ENCODE data around the gene PREX1. TPM values are rescaled to one million over a fixed set of nuclear protein-coding genes. Genes with fewer than 3 reads are reported as not detected.
A peak's percentile ranks its signal among the peaks of the same experiment; 100 is the strongest.

PREX1 gene
- total RNA-seq, 1 donor from 2014 or later, result 2.9 TPM

GRCh38 chr20:48705240-48706115, 122.3 kb downstream of the PREX1 start:
- Mint-ChIP-seq H3K27ac (peak overlapping the region; percentile 17), H3K4me3 (ENCODE audit: low read depth) (no peak overlapping the region), H3K27me3 (no peaks in the 10 kb centered on the region), H3K9me3 (ENCODE audit: low read depth) (no peaks in the 10 kb centered on the region), H3K4me1 (ENCODE audit: low read depth) (peaks cover 9% of the 10 kb centered on the region), H3K36me3 (ENCODE audit: insufficient read depth) (no peaks in the 10 kb centered on the region)
- TF ChIP-seq, protein P1, sequence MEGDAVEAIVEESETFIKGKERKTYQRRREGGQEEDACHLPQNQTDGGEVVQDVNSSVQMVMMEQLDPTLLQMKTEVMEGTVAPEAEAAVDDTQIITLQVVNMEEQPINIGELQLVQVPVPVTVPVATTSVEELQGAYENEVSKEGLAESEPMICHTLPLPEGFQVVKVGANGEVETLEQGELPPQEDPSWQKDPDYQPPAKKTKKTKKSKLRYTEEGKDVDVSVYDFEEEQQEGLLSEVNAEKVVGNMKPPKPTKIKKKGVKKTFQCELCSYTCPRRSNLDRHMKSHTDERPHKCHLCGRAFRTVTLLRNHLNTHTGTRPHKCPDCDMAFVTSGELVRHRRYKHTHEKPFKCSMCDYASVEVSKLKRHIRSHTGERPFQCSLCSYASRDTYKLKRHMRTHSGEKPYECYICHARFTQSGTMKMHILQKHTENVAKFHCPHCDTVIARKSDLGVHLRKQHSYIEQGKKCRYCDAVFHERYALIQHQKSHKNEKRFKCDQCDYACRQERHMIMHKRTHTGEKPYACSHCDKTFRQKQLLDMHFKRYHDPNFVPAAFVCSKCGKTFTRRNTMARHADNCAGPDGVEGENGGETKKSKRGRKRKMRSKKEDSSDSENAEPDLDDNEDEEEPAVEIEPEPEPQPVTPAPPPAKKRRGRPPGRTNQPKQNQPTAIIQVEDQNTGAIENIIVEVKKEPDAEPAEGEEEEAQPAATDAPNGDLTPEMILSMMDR (IDR thresholded peaks at IDR 0.05; ENCODE audit: unreplicated experiment), result no peak
- no peak for DNase-seq (ENCODE audit: low spot score, unreplicated experiment)

DNA sequence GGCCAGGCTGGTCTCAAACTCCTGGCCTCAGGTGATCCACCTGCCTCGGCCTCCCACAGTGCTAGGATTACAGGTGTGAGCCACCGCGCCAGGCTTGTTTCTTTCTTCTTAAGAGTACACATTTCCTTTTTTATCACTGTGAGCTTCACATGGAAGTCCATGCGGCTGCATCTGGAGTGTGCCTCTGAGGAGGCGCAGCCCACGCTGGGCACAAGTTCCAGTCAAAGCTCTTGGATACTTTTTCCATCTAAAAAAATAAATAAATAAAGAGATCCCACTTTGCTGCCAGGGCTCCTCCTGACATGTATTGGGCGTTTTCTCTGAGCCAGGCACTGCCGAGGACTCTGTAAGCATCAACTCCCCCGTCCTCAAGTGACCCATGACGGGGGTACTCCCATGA, 123.0 kb downstream of the PREX1 start:
- Mint-ChIP-seq H3K9me3 (ENCODE audit: low read depth) (no peaks in the 10 kb centered on the region), H3K4me3 (ENCODE audit: low read depth) (no peak overlapping the region), H3K27ac (no peak overlapping the region), H3K4me1 (ENCODE audit: low read depth) (peaks cover 9% of the 10 kb centered on the region), H3K27me3 (no peaks in the 10 kb centered on the region), H3K36me3 (ENCODE audit: insufficient read depth) (no peaks in the 10 kb centered on the region)
- no peak for DNase-seq (ENCODE audit: low spot score, unreplicated experiment)
- TF ChIP-seq, protein P1 (IDR thresholded peaks at IDR 0.05; ENCODE audit: unreplicated experiment), result no peak

GRCh38 chr20:48703511-48704219, 124.1 kb downstream of the PREX1 start:
- no peak overlapping the region for H3K4me3 Mint-ChIP-seq (ENCODE audit: low read depth)
- peaks cover 9% of the 10 kb centered on the region for H3K4me1 Mint-ChIP-seq (ENCODE audit: low read depth)
- no peak for DNase-seq (ENCODE audit: low spot score, unreplicated experiment)
- H3K36me3 Mint-ChIP-seq (ENCODE audit: insufficient read depth), result no peaks in the 10 kb centered on the region
- no peaks in the 10 kb centered on the region for H3K27me3 Mint-ChIP-seq
- H3K9me3 Mint-ChIP-seq (ENCODE audit: low read depth), result no peaks in the 10 kb centered on the region
- TF ChIP-seq, protein P1 (IDR thresholded peaks at IDR 0.05; ENCODE audit: unreplicated experiment), result no peak
- H3K27ac Mint-ChIP-seq, result no peak overlapping the region

GRCh38 chr20:48703107-48703506, 124.7 kb downstream of the PREX1 start:
- no peak for DNase-seq (ENCODE audit: low spot score, unreplicated experiment)
- peaks cover 3% of the 10 kb centered on the region for H3K4me1 Mint-ChIP-seq (ENCODE audit: low read depth)
- H3K27me3 Mint-ChIP-seq, result no peaks in the 10 kb centered on the region
- TF ChIP-seq, protein P1 (IDR thresholded peaks at IDR 0.05; ENCODE audit: unreplicated experiment), result no peak
- H3K9me3 Mint-ChIP-seq (ENCODE audit: low read depth), result no peaks in the 10 kb centered on the region
- H3K36me3 Mint-ChIP-seq (ENCODE audit: insufficient read depth), result no peaks in the 10 kb centered on the region
- no peak overlapping the region for H3K4me3 Mint-ChIP-seq (ENCODE audit: low read depth)
- H3K27ac Mint-ChIP-seq, result no peak overlapping the region

GRCh38 chr20:48702455-48702913, 125.3 kb downstream of the PREX1 start:
- no peaks in the 10 kb centered on the region for H3K36me3 Mint-ChIP-seq (ENCODE audit: insufficient read depth)
- no peak overlapping the region for H3K4me3 Mint-ChIP-seq (ENCODE audit: low read depth)
- no peaks in the 10 kb centered on the region for H3K9me3 Mint-ChIP-seq (ENCODE audit: low read depth)
- TF ChIP-seq, protein P1 (IDR thresholded peaks at IDR 0.05; ENCODE audit: unreplicated experiment), result no peak
- no peak overlapping the region for H3K27ac Mint-ChIP-seq
- DNase-seq (ENCODE audit: low spot score, unreplicated experiment), result no peak
- no peaks in the 10 kb centered on the region for H3K27me3 Mint-ChIP-seq
- H3K4me1 Mint-ChIP-seq (ENCODE audit: low read depth), result peaks cover 3% of the 10 kb centered on the region

Measured in progenitor cell of endocrine pancreas (in vitro differentiated cells).